WTC11 (cell line): ENCODE results near the gene MYMX. TPM values are rescaled to one million over a fixed set of nuclear protein-coding genes. Genes with fewer than 3 reads are reported as not detected.

Experiments
- ATAC-seq: fragments of 200-7000 bp; cut with Tn5 transposase; 2 replicates; pipeline ENCODE4 v1.10.0; 2021; ENCODE audit warnings: mild to moderate bottlenecking, moderate library complexity
- CTCF ChIA-PET: fragments of 300-600 bp; sonication (Branson Sonifier 250); formaldehyde crosslinking; loops from one replicate; lab custom pipeline; 2021; ENCODE audit warnings: antibody characterized with exemption; lab: Charles Lee
- POLR2A ChIA-PET: fragments of 350-600 bp; sonication (Branson Sonifier 250); formaldehyde crosslinking; loops from one replicate; lab custom pipeline; 2021; ENCODE audit warnings: antibody characterized with exemption; lab: Charles Lee
- DNase-seq: peaks from one replicate; pipeline ENCODE4 v3.0.0; 2021; ENCODE audit warnings: low spot score
- H3K27ac Mint-ChIP-seq: 2 replicates; pipeline ENCODE4 v1.8.0; 2021; ENCODE audit warnings: mixed read lengths
- H3K27me3 Mint-ChIP-seq: 2 replicates; pipeline ENCODE4 v1.8.0; 2021; ENCODE audit warnings: low read depth, mild to moderate bottlenecking, moderate library complexity, mixed read lengths
- H3K36me3 Mint-ChIP-seq: 2 replicates; pipeline ENCODE4 v1.8.0; 2021; ENCODE audit warnings: mixed read lengths
- H3K4me1 Mint-ChIP-seq: 2 replicates; pipeline ENCODE4 v1.8.0; 2022; ENCODE audit warnings: mixed read lengths
- H3K4me3 Mint-ChIP-seq: 2 replicates; pipeline ENCODE4 v1.8.0; 2021; ENCODE audit warnings: mild to moderate bottlenecking, moderate library complexity, mixed read lengths
- H3K9me3 Mint-ChIP-seq: 2 replicates; pipeline ENCODE4 v1.8.0; 2021; ENCODE audit warnings: mixed read lengths
- CREM ChIP-seq: sonication (generic); formaldehyde crosslinking; IDR thresholded peaks from 2 replicates; pipeline ENCODE4 v1.8.1; 2022; ENCODE audit warnings: mild to moderate bottlenecking, missing genetic modification reagents, moderate library complexity
- ESRRA ChIP-seq: sonication (generic); formaldehyde crosslinking; IDR thresholded peaks from 2 replicates; pipeline ENCODE4 v1.8.1; 2022; ENCODE audit warnings: mild to moderate bottlenecking, missing genetic modification reagents, borderline replicate concordance
- KAT7 ChIP-seq: sonication (generic); formaldehyde crosslinking; IDR thresholded peaks from 2 replicates; pipeline ENCODE4 v1.8.1; 2023; ENCODE audit warnings: missing genetic modification reagents, mild to moderate bottlenecking, borderline replicate concordance
- RORB ChIP-seq: fragments of 250-450 bp; sonication (Bioruptor Pico); IDR thresholded peaks from 2 replicates; pipeline ENCODE4 v1.9.0; 2021; ENCODE audit warnings: mild to moderate bottlenecking
- SP1 ChIP-seq: sonication (generic); formaldehyde crosslinking; conservative IDR thresholded peaks from 2 replicates; pipeline ENCODE4 v1.8.1; 2022; ENCODE audit warnings: missing genetic modification reagents
- TCF7 ChIP-seq: sonication (generic); formaldehyde crosslinking; IDR thresholded peaks from 2 replicates; pipeline ENCODE4 v1.8.0; 2022; ENCODE audit warnings: mild to moderate bottlenecking, low read depth, missing genetic modification reagents, moderate library complexity
- TEAD1 ChIP-seq: sonication (generic); formaldehyde crosslinking; IDR thresholded peaks from 2 replicates; pipeline ENCODE4 v1.8.0; 2022; ENCODE audit warnings: mild to moderate bottlenecking, missing genetic modification reagents
- ZBTB21 ChIP-seq: sonication (generic); formaldehyde crosslinking; IDR thresholded peaks from 2 replicates; pipeline ENCODE4 v1.8.1; 2023; ENCODE audit warnings: mild to moderate bottlenecking, missing genetic modification reagents, borderline replicate concordance
- ZNF121 ChIP-seq: sonication (generic); formaldehyde crosslinking; IDR thresholded peaks from 2 replicates; pipeline ENCODE4 v1.8.0; 2023; ENCODE audit warnings: missing genetic modification reagents
- ZNF138 ChIP-seq: sonication (generic); formaldehyde crosslinking; conservative IDR thresholded peaks from 2 replicates; pipeline ENCODE4 v1.8.1; 2022; ENCODE audit warnings: mild to moderate bottlenecking, moderate library complexity, missing genetic modification reagents
- ZNF396 ChIP-seq: fragments of 250-450 bp; sonication (Bioruptor Pico); IDR thresholded peaks from 2 replicates; pipeline ENCODE4 v1.8.0; 2021; ENCODE audit warnings: mild to moderate bottlenecking, moderate library complexity, borderline replicate concordance
- total RNA-seq: library from RNA; stranded (reverse); gene quantifications from 3 replicates; pipeline ENCODE4 v1.2.3, GENCODE V29; 2021
- TF ChIP-seq, protein P1 (sequence below): fragments of 250-450 bp; sonication (Bioruptor Pico); IDR thresholded peaks from 2 replicates; pipeline ENCODE4 v1.9.0; 2021; ENCODE audit warnings: mild to moderate bottlenecking, borderline replicate concordance
- TF ChIP-seq, protein P2 (sequence below): fragments of 250-450 bp; sonication (Bioruptor Pico); IDR thresholded peaks from 2 replicates; pipeline ENCODE4 v1.8.0; 2021; ENCODE audit warnings: mild to moderate bottlenecking
- TF ChIP-seq, protein P3 (sequence below): fragments of 250-450 bp; sonication (Bioruptor Pico); IDR thresholded peaks from 2 replicates; pipeline ENCODE4 v1.9.0; 2021; ENCODE audit warnings: mild to moderate bottlenecking
- TF ChIP-seq, protein P4 (sequence below): fragments of 250-450 bp; sonication (Bioruptor Pico); IDR thresholded peaks from 2 replicates; pipeline ENCODE4 v1.9.0; 2021; ENCODE audit warnings: moderate library complexity, mild to moderate bottlenecking, inconsistent platforms, borderline replicate concordance
- TF ChIP-seq, protein P5 (sequence below): sonication (generic); formaldehyde crosslinking; IDR thresholded peaks from 2 replicates; pipeline ENCODE4 v1.8.0; 2022; ENCODE audit warnings: mild to moderate bottlenecking, missing genetic modification reagents
- TF ChIP-seq, protein P6 (sequence below): sonication (generic); formaldehyde crosslinking; IDR thresholded peaks from 2 replicates; pipeline ENCODE4 v1.8.0; 2022; ENCODE audit warnings: mild to moderate bottlenecking, missing genetic modification reagents

MYMX gene
- total RNA-seq, 1 experiment from 2014 or later, result 3.9 TPM

DNA sequence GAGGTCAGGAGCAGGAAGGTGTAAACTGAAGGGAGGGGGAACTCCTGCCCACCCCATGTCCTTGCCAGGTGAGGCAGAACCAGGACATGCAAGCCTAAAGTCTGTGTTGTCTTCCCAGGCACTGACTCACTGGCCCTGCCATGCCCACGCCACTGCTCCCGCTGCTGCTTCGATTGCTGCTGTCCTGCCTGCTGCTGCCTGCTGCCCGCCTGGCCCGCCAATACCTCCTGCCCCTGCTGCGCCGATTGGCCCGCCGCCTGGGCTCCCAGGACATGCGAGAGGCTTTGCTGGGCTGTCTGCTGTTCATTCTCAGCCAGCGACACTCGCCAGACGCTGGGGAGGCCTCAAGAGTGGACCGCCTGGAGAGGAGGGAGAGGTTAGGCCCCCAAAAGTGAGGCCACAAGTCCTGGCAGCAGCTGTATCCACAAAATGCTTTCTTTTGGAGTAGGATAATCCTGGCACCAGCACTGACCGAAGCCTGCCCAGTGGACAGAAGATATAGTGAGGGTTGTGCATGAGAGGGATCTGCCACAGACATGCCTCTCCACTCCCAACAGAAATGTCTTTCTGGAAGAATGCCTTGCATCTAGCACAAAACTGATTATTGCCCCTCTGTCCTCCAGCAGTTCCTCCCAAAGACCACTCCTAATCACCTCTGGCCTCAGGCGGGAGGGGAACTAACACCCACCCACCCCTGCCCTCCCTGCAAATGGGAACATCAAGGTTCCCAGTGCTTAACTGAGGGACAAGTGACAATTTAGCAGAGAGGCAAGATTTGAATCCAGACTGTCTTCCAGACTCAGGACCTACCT is 812 bp downstream of the MYMX start:
- POLR2A ChIA-PET, result interaction anchor here (1.2 to 2.8 kb wide), 5 partner anchors 10 to 29 kb away, joined by 4 to 21 read pairs (median 8); partner anchors contain the start of gene HSP90AB1
- peak; percentile 2 for ATAC-seq

More for the DNA sequence above, 812 bp downstream of the MYMX start:
- Mint-ChIP-seq H3K27ac (peak overlapping the region; percentile 99), H3K4me1 (peaks cover 46% of the 10 kb centered on the region), H3K27me3 (no peaks in the 10 kb centered on the region), H3K4me3 (peak overlapping the region; percentile 72), H3K9me3 (no peaks in the 10 kb centered on the region), H3K36me3 (no peaks in the 10 kb centered on the region)
- DNase-seq, result peak; percentile 64
- CTCF ChIA-PET, result interaction anchor here (1.2 to 2.5 kb wide), 5 partner anchors 9 to 45 kb away, joined by 3 to 13 read pairs (median 5); no protein-coding TSS in a partner anchor
- TF ChIP-seq TEAD1 (CRISPR knock-in tag) (peak; percentile 55; the same call in 1 of the 2 replicates), ZBTB21 (0 out of 2 replicates have a peak, but pooled peaks have one; percentile 29), SP1 (CRISPR knock-in tag) (0 out of 2 replicates have a peak, but pooled peaks have one; percentile 10), ESRRA (CRISPR knock-in tag) (0 out of 2 replicates have a peak, but pooled peaks have one; percentile 45), ZNF138 (no peak; the same call in 1 of the 2 replicates), KAT7 (CRISPR knock-in tag) (no peak), ZNF121 (CRISPR knock-in tag) (peak; percentile 82; the same call in 1 of the 2 replicates), ZNF396 (CRISPR knock-in tag) (no peak), CREM (CRISPR knock-in tag) (no peak), RORB (CRISPR knock-in tag) (no peak), TCF7 (CRISPR knock-in tag) (no peak)
- TF ChIP-seq, protein P1, sequence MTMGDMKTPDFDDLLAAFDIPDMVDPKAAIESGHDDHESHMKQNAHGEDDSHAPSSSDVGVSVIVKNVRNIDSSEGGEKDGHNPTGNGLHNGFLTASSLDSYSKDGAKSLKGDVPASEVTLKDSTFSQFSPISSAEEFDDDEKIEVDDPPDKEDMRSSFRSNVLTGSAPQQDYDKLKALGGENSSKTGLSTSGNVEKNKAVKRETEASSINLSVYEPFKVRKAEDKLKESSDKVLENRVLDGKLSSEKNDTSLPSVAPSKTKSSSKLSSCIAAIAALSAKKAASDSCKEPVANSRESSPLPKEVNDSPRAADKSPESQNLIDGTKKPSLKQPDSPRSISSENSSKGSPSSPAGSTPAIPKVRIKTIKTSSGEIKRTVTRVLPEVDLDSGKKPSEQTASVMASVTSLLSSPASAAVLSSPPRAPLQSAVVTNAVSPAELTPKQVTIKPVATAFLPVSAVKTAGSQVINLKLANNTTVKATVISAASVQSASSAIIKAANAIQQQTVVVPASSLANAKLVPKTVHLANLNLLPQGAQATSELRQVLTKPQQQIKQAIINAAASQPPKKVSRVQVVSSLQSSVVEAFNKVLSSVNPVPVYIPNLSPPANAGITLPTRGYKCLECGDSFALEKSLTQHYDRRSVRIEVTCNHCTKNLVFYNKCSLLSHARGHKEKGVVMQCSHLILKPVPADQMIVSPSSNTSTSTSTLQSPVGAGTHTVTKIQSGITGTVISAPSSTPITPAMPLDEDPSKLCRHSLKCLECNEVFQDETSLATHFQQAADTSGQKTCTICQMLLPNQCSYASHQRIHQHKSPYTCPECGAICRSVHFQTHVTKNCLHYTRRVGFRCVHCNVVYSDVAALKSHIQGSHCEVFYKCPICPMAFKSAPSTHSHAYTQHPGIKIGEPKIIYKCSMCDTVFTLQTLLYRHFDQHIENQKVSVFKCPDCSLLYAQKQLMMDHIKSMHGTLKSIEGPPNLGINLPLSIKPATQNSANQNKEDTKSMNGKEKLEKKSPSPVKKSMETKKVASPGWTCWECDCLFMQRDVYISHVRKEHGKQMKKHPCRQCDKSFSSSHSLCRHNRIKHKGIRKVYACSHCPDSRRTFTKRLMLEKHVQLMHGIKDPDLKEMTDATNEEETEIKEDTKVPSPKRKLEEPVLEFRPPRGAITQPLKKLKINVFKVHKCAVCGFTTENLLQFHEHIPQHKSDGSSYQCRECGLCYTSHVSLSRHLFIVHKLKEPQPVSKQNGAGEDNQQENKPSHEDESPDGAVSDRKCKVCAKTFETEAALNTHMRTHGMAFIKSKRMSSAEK (CRISPR knock-in tag), result no peak
- TF ChIP-seq, protein P2, sequence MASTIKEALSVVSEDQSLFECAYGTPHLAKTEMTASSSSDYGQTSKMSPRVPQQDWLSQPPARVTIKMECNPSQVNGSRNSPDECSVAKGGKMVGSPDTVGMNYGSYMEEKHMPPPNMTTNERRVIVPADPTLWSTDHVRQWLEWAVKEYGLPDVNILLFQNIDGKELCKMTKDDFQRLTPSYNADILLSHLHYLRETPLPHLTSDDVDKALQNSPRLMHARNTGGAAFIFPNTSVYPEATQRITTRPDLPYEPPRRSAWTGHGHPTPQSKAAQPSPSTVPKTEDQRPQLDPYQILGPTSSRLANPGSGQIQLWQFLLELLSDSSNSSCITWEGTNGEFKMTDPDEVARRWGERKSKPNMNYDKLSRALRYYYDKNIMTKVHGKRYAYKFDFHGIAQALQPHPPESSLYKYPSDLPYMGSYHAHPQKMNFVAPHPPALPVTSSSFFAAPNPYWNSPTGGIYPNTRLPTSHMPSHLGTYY, result no peak
- TF ChIP-seq, protein P3, sequence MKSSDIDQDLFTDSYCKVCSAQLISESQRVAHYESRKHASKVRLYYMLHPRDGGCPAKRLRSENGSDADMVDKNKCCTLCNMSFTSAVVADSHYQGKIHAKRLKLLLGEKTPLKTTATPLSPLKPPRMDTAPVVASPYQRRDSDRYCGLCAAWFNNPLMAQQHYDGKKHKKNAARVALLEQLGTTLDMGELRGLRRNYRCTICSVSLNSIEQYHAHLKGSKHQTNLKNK (CRISPR knock-in tag), result no peak
- TF ChIP-seq, protein P4, sequence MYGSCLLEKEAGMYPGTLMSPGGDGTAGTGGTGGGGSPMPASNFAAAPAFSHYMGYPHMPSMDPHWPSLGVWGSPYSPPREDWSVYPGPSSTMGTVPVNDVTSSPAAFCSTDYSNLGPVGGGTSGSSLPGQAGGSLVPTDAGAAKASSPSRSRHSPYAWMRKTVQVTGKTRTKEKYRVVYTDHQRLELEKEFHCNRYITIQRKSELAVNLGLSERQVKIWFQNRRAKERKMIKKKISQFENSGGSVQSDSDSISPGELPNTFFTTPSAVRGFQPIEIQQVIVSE, result no peak
- TF ChIP-seq, protein P5, sequence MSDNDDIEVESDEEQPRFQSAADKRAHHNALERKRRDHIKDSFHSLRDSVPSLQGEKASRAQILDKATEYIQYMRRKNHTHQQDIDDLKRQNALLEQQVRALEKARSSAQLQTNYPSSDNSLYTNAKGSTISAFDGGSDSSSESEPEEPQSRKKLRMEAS (CRISPR knock-in tag), result peak; percentile 72; the same call in 1 of the 2 replicates
- TF ChIP-seq, protein P6, sequence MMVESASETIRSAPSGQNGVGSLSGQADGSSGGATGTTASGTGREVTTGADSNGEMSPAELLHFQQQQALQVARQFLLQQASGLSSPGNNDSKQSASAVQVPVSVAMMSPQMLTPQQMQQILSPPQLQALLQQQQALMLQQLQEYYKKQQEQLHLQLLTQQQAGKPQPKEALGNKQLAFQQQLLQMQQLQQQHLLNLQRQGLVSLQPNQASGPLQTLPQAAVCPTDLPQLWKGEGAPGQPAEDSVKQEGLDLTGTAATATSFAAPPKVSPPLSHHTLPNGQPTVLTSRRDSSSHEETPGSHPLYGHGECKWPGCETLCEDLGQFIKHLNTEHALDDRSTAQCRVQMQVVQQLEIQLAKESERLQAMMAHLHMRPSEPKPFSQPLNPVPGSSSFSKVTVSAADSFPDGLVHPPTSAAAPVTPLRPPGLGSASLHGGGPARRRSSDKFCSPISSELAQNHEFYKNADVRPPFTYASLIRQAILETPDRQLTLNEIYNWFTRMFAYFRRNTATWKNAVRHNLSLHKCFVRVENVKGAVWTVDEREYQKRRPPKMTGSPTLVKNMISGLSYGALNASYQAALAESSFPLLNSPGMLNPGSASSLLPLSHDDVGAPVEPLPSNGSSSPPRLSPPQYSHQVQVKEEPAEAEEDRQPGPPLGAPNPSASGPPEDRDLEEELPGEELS (CRISPR knock-in tag), result peak; percentile 79; the same call in 1 of the 2 replicates
